GM21737 (cell line): ENCODE results near the gene SPSB4.

ENCODE experiments used
- ATAC-seq: cut with Tn5 transposase; IDR thresholded peaks from one replicate; pipeline ENCODE4 v1.9.1; 2021; ENCODE audit warnings: mild to moderate bottlenecking, moderate library complexity; ENCODE audit not compliant: unreplicated experiment

Gene SPSB4

GRCh38 chr3:141073580-141073979, 22.4 kb downstream of the SPSB4 start:
- no peak for ATAC-seq

DNA sequence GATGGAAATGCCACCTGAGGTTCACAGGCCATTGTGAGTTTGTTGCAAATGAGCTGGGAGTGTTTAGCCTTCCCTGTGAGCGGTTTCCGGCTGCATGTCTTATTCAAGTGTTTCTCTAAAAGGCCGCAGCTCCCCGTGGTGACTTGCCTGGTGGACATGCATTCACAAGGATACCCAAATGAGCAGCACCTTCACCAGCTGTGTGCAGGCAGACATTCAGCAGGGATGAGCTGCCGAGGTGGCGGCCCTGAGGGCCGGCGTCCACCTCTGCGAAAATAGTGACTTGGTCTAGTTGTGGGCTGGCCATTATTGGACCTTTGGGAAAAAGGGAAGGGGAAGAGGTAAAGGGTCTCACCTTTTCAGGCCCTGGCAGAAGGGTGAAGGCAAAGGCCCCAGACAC, 23.4 kb downstream of the SPSB4 start:
- no peak for ATAC-seq

GRCh38 chr3:141076036-141076773, 25.1 kb downstream of the SPSB4 start:
- no peak for ATAC-seq

DNA sequence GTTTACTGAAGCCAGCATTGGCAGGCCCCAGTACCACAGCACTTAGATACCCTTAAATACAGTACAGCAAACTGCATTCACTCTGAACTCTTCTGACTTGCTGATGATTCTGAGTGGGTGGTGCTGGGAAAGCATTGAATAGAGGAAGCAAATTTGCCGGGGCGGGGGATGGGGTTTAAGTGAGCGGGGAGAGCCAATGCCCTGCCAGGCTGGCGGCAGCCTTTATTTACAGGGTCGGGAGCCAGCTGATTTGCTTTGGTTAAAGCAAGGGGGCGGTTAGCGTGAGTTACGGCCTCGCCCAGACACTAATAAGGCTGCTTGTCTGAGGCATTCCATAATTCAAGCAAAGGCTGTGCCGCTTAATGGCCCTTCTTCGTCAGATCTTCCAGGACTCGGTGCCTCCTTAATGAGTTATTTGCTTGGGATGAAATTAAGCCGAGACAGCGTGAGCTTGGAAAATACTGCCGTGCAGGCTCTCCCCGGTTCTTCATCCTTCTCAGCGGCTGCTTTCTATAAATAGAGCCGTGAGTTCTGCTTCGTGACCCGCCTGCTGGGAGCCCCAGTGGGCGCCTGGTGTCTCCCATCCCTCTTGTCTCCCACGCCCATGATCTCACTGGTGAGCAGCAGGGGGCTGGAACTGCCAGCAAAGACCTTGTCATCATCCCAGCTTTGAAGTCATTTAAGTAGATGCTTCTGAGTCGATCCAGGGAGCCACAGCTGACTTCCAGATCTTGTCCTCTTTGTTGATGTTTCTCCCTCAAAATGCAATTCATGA, 25.8 kb downstream of the SPSB4 start:
- ATAC-seq: no peak

DNA sequence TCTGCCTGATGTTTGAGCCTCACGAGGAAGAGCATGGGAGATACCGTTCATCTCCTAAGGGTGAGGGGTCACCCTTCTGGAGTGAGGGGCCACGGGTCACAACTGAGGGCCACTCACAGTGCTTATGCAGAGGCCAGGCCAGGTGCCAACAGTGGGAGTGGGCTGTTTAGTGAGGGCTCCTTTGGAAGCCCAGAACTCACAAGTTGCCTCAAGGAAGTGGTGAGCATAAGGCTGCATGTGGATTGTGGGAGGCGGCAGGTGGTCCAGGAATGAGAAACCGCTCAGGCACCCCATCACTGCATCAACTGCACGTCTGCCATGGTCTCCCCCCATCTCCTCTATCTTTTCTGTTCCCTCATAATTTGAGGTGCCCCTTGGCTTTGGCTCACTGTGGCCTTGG, 26.5 kb downstream of the SPSB4 start:
- no peak for ATAC-seq

DNA sequence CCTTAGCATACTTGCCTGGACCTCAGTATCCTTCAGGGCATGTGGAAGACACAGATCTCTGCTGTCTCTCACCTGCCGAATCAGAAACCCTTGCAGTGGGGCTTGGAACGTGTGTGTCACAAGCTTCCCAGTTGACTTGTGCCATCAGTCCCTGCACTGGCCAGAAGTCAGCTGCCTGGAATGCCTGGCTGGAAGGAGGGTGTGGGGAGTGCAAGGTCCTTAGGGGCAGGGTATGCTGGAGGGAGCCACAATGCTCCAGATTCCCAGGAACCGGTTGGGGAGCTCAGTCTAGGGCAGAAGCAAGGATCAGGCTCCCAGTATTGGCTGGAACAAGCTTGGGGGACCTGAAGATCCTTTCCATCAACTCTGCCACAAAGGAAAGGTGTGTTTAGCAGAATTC, 27.1 kb downstream of the SPSB4 start:
- no peak for ATAC-seq

DNA sequence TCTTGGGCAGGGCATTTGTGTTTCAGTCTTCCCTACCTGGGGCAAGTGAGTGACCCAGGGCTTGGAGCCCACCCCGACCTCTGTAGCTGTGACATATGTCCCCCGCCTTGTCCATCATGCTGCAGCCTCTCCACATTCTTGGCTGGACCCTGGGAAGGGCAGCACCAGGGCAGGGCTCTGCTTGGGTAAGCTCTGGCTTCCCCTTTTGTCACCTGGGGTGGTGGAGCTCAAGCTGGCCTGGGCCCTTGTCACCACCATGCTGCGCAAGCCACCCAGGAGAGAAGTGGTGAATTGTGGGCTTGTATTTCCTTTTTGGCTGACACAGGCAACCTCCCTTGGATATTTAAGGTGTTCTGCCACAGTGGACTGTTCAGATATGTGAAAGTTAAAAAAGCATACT, 29.3 kb downstream of the SPSB4 start:
- ATAC-seq: no peak

DNA sequence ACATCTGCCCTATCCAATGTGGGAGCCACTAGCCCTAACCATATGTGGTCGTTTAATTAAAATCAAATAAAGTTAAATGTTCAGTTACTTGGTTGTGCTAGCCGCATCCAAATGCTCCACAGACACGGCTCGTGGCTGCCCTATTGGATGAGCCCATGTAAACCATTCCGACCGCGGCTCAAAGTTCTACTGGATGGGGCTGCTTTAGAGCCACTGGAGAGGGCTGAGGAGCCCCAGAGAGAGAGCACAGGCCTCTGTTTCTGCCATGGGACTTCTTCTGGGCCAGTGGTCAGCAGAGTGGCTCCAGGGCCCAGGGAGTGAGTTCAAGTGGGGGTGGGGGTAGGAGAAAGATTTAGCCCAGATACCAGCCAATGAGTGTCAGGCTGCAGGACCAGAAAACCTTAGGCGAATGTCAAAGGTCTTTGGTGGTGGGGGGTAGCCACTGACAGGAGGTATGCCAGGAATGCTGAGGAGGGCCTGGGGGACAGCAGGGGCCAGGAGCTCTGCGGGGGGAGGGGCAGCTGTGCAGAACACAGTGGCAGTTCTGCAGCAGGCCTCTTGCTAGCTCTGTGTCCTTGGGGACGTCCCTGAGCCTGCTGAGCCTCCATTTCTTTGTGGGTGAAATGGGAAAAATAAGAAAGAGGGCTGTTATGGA, 30.1 kb downstream of the SPSB4 start:
- ATAC-seq: no peak

DNA sequence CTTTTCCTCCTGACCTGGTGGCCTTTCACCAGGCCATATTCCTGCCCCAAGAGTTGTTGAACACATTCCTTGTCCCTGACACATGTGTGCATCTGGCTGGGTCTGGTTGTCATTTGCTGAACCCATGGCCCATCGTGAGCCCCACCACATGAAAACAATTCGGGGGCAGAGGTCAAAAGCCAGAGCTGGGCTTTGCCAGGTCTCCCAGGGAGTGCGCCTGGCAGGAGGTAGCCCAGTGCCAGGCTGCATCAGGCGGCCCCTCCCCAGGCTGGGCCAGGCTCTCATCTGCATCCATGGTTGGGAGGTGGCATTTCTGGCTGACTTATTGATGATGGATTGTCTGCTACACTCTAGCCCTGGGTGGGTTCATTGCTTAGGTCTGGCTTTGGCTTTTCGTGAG, 30.9 kb downstream of the SPSB4 start:
- no peak for ATAC-seq

DNA sequence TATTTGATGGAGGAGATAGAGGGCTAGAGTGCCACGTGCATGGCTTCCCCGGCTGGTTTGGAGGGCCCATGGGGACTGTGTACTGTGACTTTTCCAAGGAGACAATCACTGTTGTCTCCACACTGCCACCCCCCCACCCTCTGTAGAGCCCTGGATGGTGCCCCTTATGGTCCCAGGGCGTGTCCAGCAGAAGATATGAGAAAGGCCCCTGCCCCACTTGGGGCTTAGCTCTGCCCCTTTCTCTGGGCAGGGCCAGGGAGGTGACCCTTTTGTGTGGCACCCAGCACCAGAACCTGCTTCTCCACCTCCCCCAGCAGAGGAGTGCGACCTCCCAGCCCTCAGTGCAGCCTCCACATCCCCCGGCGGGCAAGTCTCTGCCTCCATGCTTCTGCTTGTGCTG, 32.1 kb downstream of the SPSB4 start:
- ATAC-seq: no peak

- no peak for ATAC-seq
Measured at GRCh38 chr3:141083836-141084649, 32.9 kb downstream of the SPSB4 start.

- ATAC-seq: no peak
Measured at GRCh38 chr3:141085343-141086070, 34.4 kb downstream of the SPSB4 start.

DNA sequence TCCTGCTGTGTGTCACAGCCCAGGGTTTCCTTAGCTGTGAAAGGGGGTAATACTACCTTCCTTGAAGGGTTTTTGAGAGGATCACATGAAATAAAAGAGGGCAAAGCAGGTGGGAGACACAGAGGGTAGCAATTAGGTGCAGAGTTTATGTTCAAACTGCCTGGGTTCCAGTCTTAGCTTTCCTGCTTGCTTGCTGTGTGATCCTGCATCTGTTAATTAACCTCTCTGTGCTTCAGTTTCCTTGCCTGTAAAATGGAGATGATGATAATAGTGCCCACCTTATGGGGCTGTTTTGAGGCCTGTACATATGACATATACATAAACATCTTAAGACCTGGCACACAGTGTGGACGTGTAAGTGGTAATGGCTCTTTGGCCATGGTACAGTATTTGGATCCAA, 35.0 kb downstream of the SPSB4 start:
- ATAC-seq: no peak

GRCh38 chr3:141087076-141087777, 36.1 kb downstream of the SPSB4 start:
- ATAC-seq: no peak

DNA sequence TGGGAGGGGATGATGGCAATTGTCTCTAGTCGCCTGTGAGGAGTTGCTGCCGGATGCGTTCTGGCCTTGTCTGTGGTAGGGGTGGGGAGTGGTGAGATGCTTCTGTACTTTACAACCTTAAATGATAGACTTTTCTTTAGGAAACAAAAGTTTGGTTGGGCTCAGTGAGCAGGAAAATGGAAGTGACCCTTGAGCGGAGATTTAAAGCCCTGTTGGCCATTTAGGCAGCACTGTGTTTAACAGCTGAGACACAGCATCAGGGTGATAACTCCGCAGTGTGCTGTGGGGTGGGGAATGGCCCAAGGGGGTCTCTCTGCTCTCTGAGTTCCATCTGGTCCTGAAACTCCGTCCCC, 36.6 kb downstream of the SPSB4 start:
- ATAC-seq: no peak

- ATAC-seq: no peak
Measured at GRCh38 chr3:141089339-141090152, 38.4 kb downstream of the SPSB4 start.

DNA sequence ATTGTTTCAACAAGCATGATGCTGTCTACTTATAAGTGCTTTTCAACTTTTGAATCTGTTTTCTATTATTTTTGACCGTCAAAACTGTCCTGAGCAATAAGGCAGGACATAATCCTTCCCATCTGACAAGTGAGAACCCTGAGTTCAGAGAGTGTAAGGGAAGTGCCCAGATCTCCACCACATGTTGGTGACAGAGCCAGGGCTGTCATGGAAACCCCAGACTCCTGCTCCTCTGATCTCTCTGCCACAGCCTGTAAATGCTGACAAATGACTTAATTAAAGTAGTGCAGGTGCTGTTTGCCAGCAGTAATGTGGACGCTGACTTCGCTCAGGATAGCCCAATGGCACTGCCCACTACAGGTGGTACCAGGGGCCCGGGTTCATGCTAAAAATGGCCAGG, 40.3 kb downstream of the SPSB4 start:
- ATAC-seq: no peak

- no peak for ATAC-seq
Measured at GRCh38 chr3:141092663-141093062, 41.5 kb downstream of the SPSB4 start.

- ATAC-seq: no peak
Measured at GRCh38 chr3:141093397-141093796, 42.2 kb downstream of the SPSB4 start.
